ENCODE results near the gene CASR. TPM values are rescaled to one million over a fixed set of nuclear protein-coding genes. Genes with fewer than 3 reads are reported as not detected.

The CASR gene
- total RNA-seq, 1 experiment from 2014 or later, result 0.02 TPM

GRCh38 chr3:122189357-122189756, 5.9 kb downstream of the CASR start:
- no peak for TF ChIP-seq CTCF (conservative IDR thresholded peaks at IDR 0.05)

More at GRCh38 chr3:122189357-122189756, 5.9 kb downstream of the CASR start:
- Mint-ChIP-seq H3K4me1 (peaks cover 6 to 9% of the 10 kb centered on the region in 2 experiments; a peak in 2 of 4 replicates), H3K27ac (no peak overlapping the region), H3K4me3 (no peak overlapping the region), H3K9me3 (no peaks in the 10 kb centered on the region), H3K36me3 (ENCODE audit: insufficient read depth in 1 of 3, low read depth in 3 of 3) (no peaks in the 10 kb centered on the region), H3K27me3 (ENCODE audit: low read depth) (peaks cover 64% of the 10 kb centered on the region)
- no peak overlapping the region for H3K14ac ChIP-seq (ENCODE audit: insufficient read depth, low read length)
- no peaks in the 10 kb centered on the region for H3K79me2 ChIP-seq (ENCODE audit: insufficient read depth, low read length)
- no peak overlapping the region for H2BK5ac ChIP-seq (ENCODE audit: insufficient read length, low read length)
- peaks cover 4% of the 10 kb centered on the region for H3K23me2 ChIP-seq (ENCODE audit: insufficient read length, low read depth, low read length, poor library complexity, severe bottlenecking)
- H3K4me1 ChIP-seq (ENCODE audit: insufficient read depth, low read length), result no peaks in the 10 kb centered on the region
- H3T11ph ChIP-seq (ENCODE audit: low read length), result no peak overlapping the region
- no peaks in the 10 kb centered on the region for H4K20me1 ChIP-seq (ENCODE audit: control insufficient read depth, insufficient read depth, insufficient read length)
- no peak overlapping the region for H3K23ac ChIP-seq (ENCODE audit: insufficient read length, low read depth, low read length)
- no peaks in the 10 kb centered on the region for H3K79me1 ChIP-seq (ENCODE audit: insufficient read depth, low read depth, low read length, poor library complexity, severe bottlenecking)
- H3K9ac ChIP-seq (ENCODE audit: extremely low read depth, insufficient read length, low read length), result no peak overlapping the region
- H2BK15ac ChIP-seq (ENCODE audit: low read depth, low read length), result no peak overlapping the region
- no peak for DNase-seq
- H3K27me3 ChIP-seq (ENCODE audit: insufficient read depth, low read length), result no peaks in the 10 kb centered on the region; the same call in 1 of the 2 replicates
- no peak overlapping the region for H3K4me2 ChIP-seq (ENCODE audit: insufficient read depth, insufficient read length, low read length)
- no peak overlapping the region for H2AK5ac ChIP-seq (ENCODE audit: insufficient read length, low read length)
- H4K5ac ChIP-seq (ENCODE audit: insufficient read length, low read depth, low read length), result no peak overlapping the region
- no peak overlapping the region for H2AFZ ChIP-seq (ENCODE audit: low read length)
- H3K27ac ChIP-seq (ENCODE audit: insufficient read length, low read depth, low read length), result no peak overlapping the region
- H4K91ac ChIP-seq (ENCODE audit: insufficient read length, low read depth, low read length), result no peak overlapping the region
- H4K8ac ChIP-seq (replicated peaks; ENCODE audit: insufficient read length, low read depth, low read length), result no peak overlapping the region
- H3K56ac ChIP-seq (ENCODE audit: insufficient read length, low read depth, low read length), result no peak overlapping the region
- no peak overlapping the region for H3K4ac ChIP-seq (ENCODE audit: low read depth, low read length)
- H3K9me3 ChIP-seq (ENCODE audit: control insufficient read depth, low read depth, low read length), result no peaks in the 10 kb centered on the region
- no peak overlapping the region for H3K18ac ChIP-seq (ENCODE audit: insufficient read length, low read depth, low read length)
- H2BK12ac ChIP-seq (ENCODE audit: insufficient read length, low read depth, low read length), result no peak overlapping the region
- no peak overlapping the region for H2BK20ac ChIP-seq (ENCODE audit: low read depth, low read length, poor library complexity, severe bottlenecking)
- no peak overlapping the region for H2BK120ac ChIP-seq (ENCODE audit: low read depth, low read length, poor library complexity, severe bottlenecking)
